Fibroblast of upper back skin (primary cell): ENCODE results near the gene PPIP5K1.

ENCODE experiments used
- DNase-seq: peaks from one replicate; pipeline ENCODE4 v3.0.0-alpha.2; 2013

Gene PPIP5K1

GRCh38 chr15:43544266-43544665 lies 45.7 kb downstream of the PPIP5K1 start:
- DNase-seq, result no peak

- no peak for DNase-seq
Measured at GRCh38 chr15:43541785-43542184, 48.2 kb downstream of the PPIP5K1 start.

GRCh38 chr15:43538091-43538490 lies 51.9 kb downstream of the PPIP5K1 start:
- DNase-seq, result no peak

GRCh38 chr15:43534897-43535296 lies 55.1 kb downstream of the PPIP5K1 start:
- DNase-seq, result no peak

- DNase-seq, result peak; percentile 36
Measured at GRCh38 chr15:43532826-43533225, 57.2 kb downstream of the PPIP5K1 start.

GRCh38 chr15:43531018-43531670 lies 58.9 kb downstream of the PPIP5K1 start:
- no peak for DNase-seq

GRCh38 chr15:43529587-43530345 lies 60.2 kb downstream of the PPIP5K1 start:
- no peak for DNase-seq

- no peak for DNase-seq
Measured at GRCh38 chr15:43529141-43529540, 60.9 kb downstream of the PPIP5K1 start.

- DNase-seq, result no peak
Measured at GRCh38 chr15:43528542-43529007, 61.4 kb downstream of the PPIP5K1 start.

GRCh38 chr15:43527802-43528541 lies 62.0 kb downstream of the PPIP5K1 start:
- DNase-seq, result no peak

- DNase-seq, result no peak
Measured at GRCh38 chr15:43527016-43527801, 62.8 kb downstream of the PPIP5K1 start.

GRCh38 chr15:43526261-43526930 lies 63.6 kb downstream of the PPIP5K1 start:
- no peak for DNase-seq

GRCh38 chr15:43525131-43525530 lies 64.9 kb downstream of the PPIP5K1 start:
- no peak for DNase-seq

GRCh38 chr15:43524254-43524845 lies 65.7 kb downstream of the PPIP5K1 start:
- no peak for DNase-seq

GRCh38 chr15:43523646-43524045 lies 66.4 kb downstream of the PPIP5K1 start:
- DNase-seq, result no peak

GRCh38 chr15:43522247-43522646 lies 67.8 kb downstream of the PPIP5K1 start:
- no peak for DNase-seq

GRCh38 chr15:43521419-43521818 lies 68.6 kb downstream of the PPIP5K1 start:
- DNase-seq, result no peak

- no peak for DNase-seq
Measured at GRCh38 chr15:43520138-43520537, 69.9 kb downstream of the PPIP5K1 start.

- DNase-seq, result no peak
Measured at GRCh38 chr15:43519196-43519595, 70.8 kb downstream of the PPIP5K1 start.

GRCh38 chr15:43518197-43518761 lies 71.7 kb downstream of the PPIP5K1 start:
- peak; percentile 75 for DNase-seq
